22Rv1 (cell line): ENCODE measurements around the gene GTPBP8.
"Not testable (repeated sequence)": the region's sequence is repeated elsewhere in the genome, so short reads cannot be mapped to it uniquely, and the experiment has no call there.

Experiments used
- H3K27ac ChIP-seq: fragments of 450-650 bp; 2 replicates; pipeline ENCODE4 v1.5.1; 2017
- CTCF ChIP-seq: fragments of 450-650 bp; IDR thresholded peaks from 2 replicates; pipeline ENCODE4 v1.5.1; 2017; ENCODE audit warnings: mild to moderate bottlenecking
- ZFX ChIP-seq: fragments of 450-650 bp; IDR thresholded peaks from 2 replicates; pipeline ENCODE4 v1.6.1; 2017; ENCODE audit warnings: antibody characterized with exemption, borderline replicate concordance

Gene GTPBP8

GRCh38 chr3:113040231-113040630, 49.4 kb downstream of the GTPBP8 start:
- TF ChIP-seq CTCF (no peak), ZFX (no peak)
- no peak overlapping the region for H3K27ac ChIP-seq

GRCh38 chr3:113043686-113044085, 52.9 kb downstream of the GTPBP8 start:
- H3K27ac ChIP-seq = no peak overlapping the region
- TF ChIP-seq CTCF = no peak
- no peak for TF ChIP-seq ZFX

GRCh38 chr3:113046186-113046965, 55.6 kb downstream of the GTPBP8 start:
- not testable (repeated sequence) for H3K27ac ChIP-seq

GRCh38 chr3:113051302-113051711, 60.5 kb downstream of the GTPBP8 start:
- TF ChIP-seq ZFX (no peak), CTCF (peak; percentile 87)
- H3K27ac ChIP-seq = no peak overlapping the region
